OCI-LY1 (cell line): ENCODE data around the gene ZMYM3.

Experiments used
- H2AFZ ChIP-seq: fragments of 200-600 bp; sonication (generic), shearing (Covaris generic); 2 replicates; pipeline ENCODE4 v1.6.0; 2014; ENCODE audit warnings: antibody characterized with exemption, mild to moderate bottlenecking, low read length
- H3F3A ChIP-seq: fragments of 200-600 bp; sonication (generic), shearing (Covaris generic); 2 replicates; pipeline ENCODE4 v1.6.0; 2014; ENCODE audit warnings: mild to moderate bottlenecking, antibody characterized with exemption, low read length, moderate library complexity; ENCODE audit not compliant: insufficient read depth
- H3K27ac ChIP-seq: fragments of 200-600 bp; sonication (generic); 2 replicates; pipeline ENCODE4 v1.5.1; 2014; ENCODE audit warnings: low read length, mixed run types, mild to moderate bottlenecking, low read depth; ENCODE audit not compliant: poor library complexity, severe bottlenecking
- H3K27me3 ChIP-seq: fragments of 200-600 bp; sonication (generic); 2 replicates; pipeline ENCODE4 v1.6.0; 2014; ENCODE audit warnings: antibody characterized with exemption, mild to moderate bottlenecking, low read length, moderate library complexity; ENCODE audit not compliant: insufficient read depth
- H3K36me3 ChIP-seq: fragments of 200-600 bp; sonication (generic); 2 replicates; pipeline ENCODE4 v1.6.1; 2014; ENCODE audit warnings: mild to moderate bottlenecking, antibody characterized with exemption, low read length, moderate library complexity, mixed read lengths; ENCODE audit not compliant: insufficient read depth
- H3K4me1 ChIP-seq: fragments of 200-600 bp; sonication (generic); 2 replicates; pipeline ENCODE4 v1.5.1; 2014; ENCODE audit warnings: mild to moderate bottlenecking, low read length, moderate library complexity; ENCODE audit not compliant: insufficient read depth, severe bottlenecking
- H3K4me2 ChIP-seq: fragments of 200-600 bp; sonication (generic), shearing (Covaris generic); 2 replicates; pipeline ENCODE4 v1.6.1; 2014; ENCODE audit warnings: low read length
- H3K4me3 ChIP-seq: fragments of 200-600 bp; sonication (generic); 2 replicates; pipeline ENCODE4 v1.5.1; 2014; ENCODE audit warnings: low read length, low read depth, mild to moderate bottlenecking, mixed read lengths; ENCODE audit not compliant: poor library complexity, severe bottlenecking
- H3K79me2 ChIP-seq: fragments of 200-600 bp; shearing (Covaris generic); 2 replicates; pipeline ENCODE4 v1.6.1; 2016; ENCODE audit warnings: mixed run types, low read length, mixed read lengths; ENCODE audit not compliant: insufficient read depth
- H3K9ac ChIP-seq: fragments of 200-600 bp; sonication (generic), shearing (Covaris generic); 2 replicates; pipeline ENCODE4 v1.6.1; 2014; ENCODE audit warnings: mild to moderate bottlenecking, low read length, mixed read lengths
- H3K9me2 ChIP-seq: fragments of 200-600 bp; sonication (generic), shearing (Covaris generic); 2 replicates; pipeline ENCODE4 v1.6.1; 2014; ENCODE audit warnings: low read depth, mild to moderate bottlenecking, low read length, mixed read lengths
- H3K9me3 ChIP-seq: fragments of 200-600 bp; shearing (Covaris generic); 2 replicates; pipeline ENCODE4 v1.6.1; 2014; ENCODE audit warnings: low read length, mixed read lengths
- H4K20me1 ChIP-seq: fragments of 200-600 bp; sonication (generic), shearing (Covaris generic); 2 replicates; pipeline ENCODE4 v1.6.0; 2016; ENCODE audit warnings: mild to moderate bottlenecking, low read length; ENCODE audit not compliant: insufficient read depth
- EZH2 ChIP-seq: fragments of 200-600 bp; sonication (generic), shearing (Covaris generic); IDR thresholded peaks from 2 replicates; pipeline ENCODE4 v1.8.0; 2017; ENCODE audit warnings: borderline replicate concordance, mixed run types, mild to moderate bottlenecking, antibody characterized with exemption, low read length, moderate library complexity, mixed read lengths
- TF ChIP-seq, protein P1 (sequence below): fragments of 200-600 bp; sonication (generic), shearing (Covaris generic); IDR thresholded peaks from 2 replicates; pipeline ENCODE4 v1.5.1; 2017; ENCODE audit warnings: mild to moderate bottlenecking, antibody characterized with exemption, low read length, moderate library complexity, mixed read lengths

The ZMYM3 gene

GRCh38 chrX:71214152-71214551, 39.8 kb downstream of the ZMYM3 start:
- H3K36me3 ChIP-seq, result no peaks in the 10 kb centered on the region
- no peaks in the 10 kb centered on the region for H3F3A ChIP-seq
- no peak overlapping the region for H3K4me3 ChIP-seq
- peaks cover 8% of the 10 kb centered on the region for H3K4me1 ChIP-seq
- no peaks in the 10 kb centered on the region for H4K20me1 ChIP-seq
- no peaks in the 10 kb centered on the region for H3K9me3 ChIP-seq
- H3K79me2 ChIP-seq, result no peaks in the 10 kb centered on the region
- H3K9me2 ChIP-seq, result no peaks in the 10 kb centered on the region
- H3K9ac ChIP-seq, result no peak overlapping the region
- no peak overlapping the region for H3K4me2 ChIP-seq
- TF ChIP-seq EZH2, result no peak
- TF ChIP-seq, protein P1, sequence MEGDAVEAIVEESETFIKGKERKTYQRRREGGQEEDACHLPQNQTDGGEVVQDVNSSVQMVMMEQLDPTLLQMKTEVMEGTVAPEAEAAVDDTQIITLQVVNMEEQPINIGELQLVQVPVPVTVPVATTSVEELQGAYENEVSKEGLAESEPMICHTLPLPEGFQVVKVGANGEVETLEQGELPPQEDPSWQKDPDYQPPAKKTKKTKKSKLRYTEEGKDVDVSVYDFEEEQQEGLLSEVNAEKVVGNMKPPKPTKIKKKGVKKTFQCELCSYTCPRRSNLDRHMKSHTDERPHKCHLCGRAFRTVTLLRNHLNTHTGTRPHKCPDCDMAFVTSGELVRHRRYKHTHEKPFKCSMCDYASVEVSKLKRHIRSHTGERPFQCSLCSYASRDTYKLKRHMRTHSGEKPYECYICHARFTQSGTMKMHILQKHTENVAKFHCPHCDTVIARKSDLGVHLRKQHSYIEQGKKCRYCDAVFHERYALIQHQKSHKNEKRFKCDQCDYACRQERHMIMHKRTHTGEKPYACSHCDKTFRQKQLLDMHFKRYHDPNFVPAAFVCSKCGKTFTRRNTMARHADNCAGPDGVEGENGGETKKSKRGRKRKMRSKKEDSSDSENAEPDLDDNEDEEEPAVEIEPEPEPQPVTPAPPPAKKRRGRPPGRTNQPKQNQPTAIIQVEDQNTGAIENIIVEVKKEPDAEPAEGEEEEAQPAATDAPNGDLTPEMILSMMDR, result no peak
- no peak overlapping the region for H2AFZ ChIP-seq
- H3K27me3 ChIP-seq, result no peaks in the 10 kb centered on the region
- H3K27ac ChIP-seq, result no peak overlapping the region

- Histone ChIP-seq H3K27me3 (no peaks in the 10 kb centered on the region), H3F3A (no peaks in the 10 kb centered on the region), H3K9me3 (no peaks in the 10 kb centered on the region), H4K20me1 (no peaks in the 10 kb centered on the region), H3K9ac (no peak overlapping the region), H3K9me2 (no peaks in the 10 kb centered on the region), H3K36me3 (no peaks in the 10 kb centered on the region), H3K4me2 (no peak overlapping the region), H3K79me2 (no peaks in the 10 kb centered on the region), H3K4me3 (no peak overlapping the region), H2AFZ (no peak overlapping the region), H3K4me1 (peaks cover 8% of the 10 kb centered on the region), H3K27ac (no peak overlapping the region)
- TF ChIP-seq, protein P1, result no peak
- TF ChIP-seq EZH2, result no peak
Measured at GRCh38 chrX:71212536-71212935, 41.4 kb downstream of the ZMYM3 start.

DNA sequence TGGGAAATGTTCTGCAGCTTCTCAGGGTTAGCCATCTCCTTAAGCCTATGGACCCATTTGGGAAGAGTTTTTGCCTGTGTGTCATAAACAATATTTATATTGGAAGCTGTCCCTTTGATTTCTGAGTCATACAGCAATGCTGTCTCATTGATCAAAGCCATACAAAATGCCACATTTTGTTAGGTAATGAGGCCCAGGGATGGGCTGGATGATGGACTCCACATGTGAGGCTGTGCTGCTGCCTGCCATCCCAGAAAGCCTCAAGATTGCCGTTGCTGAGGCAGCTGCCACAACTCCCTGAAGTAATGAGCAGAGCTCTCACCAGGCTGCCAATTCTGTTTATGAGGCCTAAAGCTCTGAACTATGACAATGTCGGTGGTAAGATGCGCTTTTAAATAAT, 43.1 kb downstream of the ZMYM3 start:
- H3K9me3 ChIP-seq, result no peaks in the 10 kb centered on the region
- no peaks in the 10 kb centered on the region for H3K4me1 ChIP-seq
- no peaks in the 10 kb centered on the region for H3F3A ChIP-seq
- H3K4me3 ChIP-seq, result no peak overlapping the region
- no peaks in the 10 kb centered on the region for H3K36me3 ChIP-seq
- H3K4me2 ChIP-seq, result no peak overlapping the region
- H3K27me3 ChIP-seq, result no peaks in the 10 kb centered on the region
- H3K27ac ChIP-seq, result no peak overlapping the region
- no peak overlapping the region for H2AFZ ChIP-seq
- no peak overlapping the region for H3K9ac ChIP-seq
- H4K20me1 ChIP-seq, result no peaks in the 10 kb centered on the region
- H3K9me2 ChIP-seq, result no peaks in the 10 kb centered on the region
- H3K79me2 ChIP-seq, result no peaks in the 10 kb centered on the region
- no peak for TF ChIP-seq EZH2
- TF ChIP-seq, protein P1, result no peak
